ENCODE results near the gene ZFP36L1. TPM values are rescaled to one million over a fixed set of nuclear protein-coding genes. Genes with fewer than 3 reads are reported as not detected.

Gene ZFP36L1
- total and polyA plus RNA-seq, 10 of the 15 experiments (the other 5 are each of a cell fraction or from before 2014, with no cell fraction given) = 22.0 to 184 (median 66.1) TPM

GRCh38 chr14:68787092-68787992, 5.5 kb downstream of the ZFP36L1 start:
- peaks cover 32% of the 10 kb centered on the region for H3K4me1 ChIP-seq (ENCODE audit: control insufficient read depth, insufficient read depth, low read length)
- FAIRE-seq (no peak), ATAC-seq (peak; percentile 10), DNase-seq (ENCODE audit: low read depth, low spot score) (no peak)
- POLR2A ChIA-PET = interaction anchor here (0.6 to 9.5 kb wide), 8 partner anchors 8 to 843 kb away, joined by 3 to 115 read pairs (median 5); no protein-coding TSS in a partner anchor
- H3K36me3 ChIP-seq (ENCODE audit: control insufficient read depth in 2 of 2, insufficient read depth in 2 of 2, low read length in 1 of 2) = peaks cover 13 to 18% of the 10 kb centered on the region in 2 experiments
- H3K9ac ChIP-seq (ENCODE audit: control insufficient read depth, insufficient read depth, low read length) = no peak overlapping the region
- no peaks in the 10 kb centered on the region; the same call in 2 of the 3 replicates for H3K9me3 ChIP-seq (replicated peaks; ENCODE audit: control insufficient read depth, insufficient read depth, low read length)
- in situ Hi-C loops (cut with MboI) = no loop called here
- no peak overlapping the region for H3K4me3 ChIP-seq
- H3K79me2 ChIP-seq (ENCODE audit: control insufficient read depth, insufficient read depth, low read length) = peaks cover 37% of the 10 kb centered on the region
- BruUV-seq (replicated peaks) = no TSS peak
- intact Hi-C loops (cut with micrococcal nuclease; ENCODE audit: unreplicated experiment) = loop anchor here (2.0 to 5.0 kb wide), 4 partner anchors 55 to 290 kb away; no protein-coding TSS in a partner anchor
- no peaks in the 10 kb centered on the region for H3K27me3 ChIP-seq (replicated peaks in 1 of 2; ENCODE audit: control insufficient read depth in 2 of 2, insufficient read depth in 2 of 2, low read length in 1 of 2)
- H4K20me1 ChIP-seq (ENCODE audit: control insufficient read depth, insufficient read depth) = peaks cover 22% of the 10 kb centered on the region
- SMC1A ChIA-PET (ENCODE audit: uncharacterized antibody, unreplicated experiment) = interaction anchor here (0.6 to 9.5 kb wide), 24 partner anchors 10 to 903 kb away, joined by 3 to 200 read pairs (median 4); no protein-coding TSS in a partner anchor
- no peak overlapping the region for H2AFZ ChIP-seq (ENCODE audit: control insufficient read depth, low read depth, low read length)
- H3K4me2 ChIP-seq (ENCODE audit: control insufficient read depth, insufficient read depth) = peak overlapping the region; percentile 38
- RAD21 ChIA-PET (ENCODE audit: unreplicated experiment) = interaction anchor here (0.6 to 10.7 kb wide), 21 partner anchors 8 to 843 kb away, joined by 3 to 244 read pairs (median 5); no protein-coding TSS in a partner anchor
- H3K27ac ChIP-seq (ENCODE audit: control insufficient read depth, insufficient read depth) = peak overlapping the region; percentile 31; the same call in 1 of the 2 replicates
- CTCF ChIA-PET = interaction anchor here (0.8 to 9.5 kb wide), 17 partner anchors 11 to 904 kb away, joined by 3 to 254 read pairs (median 4); no protein-coding TSS in a partner anchor
- WGBS (ENCODE audit: insufficient coverage, insufficient replicate concordance, low lambda C conversion rate, missing lambda C conversion rate) = 74% methylated on average over 15 of the region's 15 CpGs
- TF ChIP-seq POLR2A (IDR thresholded peaks at IDR 0.05; ENCODE audit: low read depth, low read length) (peak; percentile 84), PBX3 (IDR thresholded peaks at IDR 0.05; ENCODE audit: insufficient replicate concordance, low read depth, low read length) (peak; percentile 62), MEF2A (IDR thresholded peaks at IDR 0.05; ENCODE audit: insufficient read depth, low read depth, low read length) (0 out of 2 replicates have a peak, but pooled peaks have one; percentile 5), CREM (IDR thresholded peaks at IDR 0.05; ENCODE audit: low read depth) (0 out of 2 replicates have a peak, but pooled peaks have one; percentile 4), POLR2AphosphoS5 (IDR thresholded peaks at IDR 0.05; ENCODE audit: low read length) (peak; percentile 71), IKZF2 (IDR thresholded peaks at IDR 0.05) (0 out of 4 replicates have a peak, but pooled peaks of 1 of the 2 experiments have one; percentile 5), BACH1 (IDR thresholded peaks at IDR 0.05; ENCODE audit: borderline replicate concordance) (peak; percentile 50), ZNF384 (IDR thresholded peaks at IDR 0.05; ENCODE audit: borderline replicate concordance, low read depth, low read length) (no peak; the same call in 1 of the 2 replicates), CHD2 (IDR thresholded peaks at IDR 0.05; ENCODE audit: borderline replicate concordance, low read depth, low read length) (peak; percentile 33; the same call in 1 of the 2 replicates), ZBTB11 (CRISPR knock-in tag; IDR thresholded peaks at IDR 0.05) (0 out of 2 replicates have a peak, but pooled peaks have one; percentile 2), RELB (IDR thresholded peaks at IDR 0.05; ENCODE audit: low read depth) (0 out of 2 replicates have a peak, but pooled peaks have one; percentile 43), NRF1 (conservative IDR thresholded peaks at IDR 0.05; ENCODE audit: low read depth, low read length) (no peak)
- TF ChIP-seq, protein P1, sequence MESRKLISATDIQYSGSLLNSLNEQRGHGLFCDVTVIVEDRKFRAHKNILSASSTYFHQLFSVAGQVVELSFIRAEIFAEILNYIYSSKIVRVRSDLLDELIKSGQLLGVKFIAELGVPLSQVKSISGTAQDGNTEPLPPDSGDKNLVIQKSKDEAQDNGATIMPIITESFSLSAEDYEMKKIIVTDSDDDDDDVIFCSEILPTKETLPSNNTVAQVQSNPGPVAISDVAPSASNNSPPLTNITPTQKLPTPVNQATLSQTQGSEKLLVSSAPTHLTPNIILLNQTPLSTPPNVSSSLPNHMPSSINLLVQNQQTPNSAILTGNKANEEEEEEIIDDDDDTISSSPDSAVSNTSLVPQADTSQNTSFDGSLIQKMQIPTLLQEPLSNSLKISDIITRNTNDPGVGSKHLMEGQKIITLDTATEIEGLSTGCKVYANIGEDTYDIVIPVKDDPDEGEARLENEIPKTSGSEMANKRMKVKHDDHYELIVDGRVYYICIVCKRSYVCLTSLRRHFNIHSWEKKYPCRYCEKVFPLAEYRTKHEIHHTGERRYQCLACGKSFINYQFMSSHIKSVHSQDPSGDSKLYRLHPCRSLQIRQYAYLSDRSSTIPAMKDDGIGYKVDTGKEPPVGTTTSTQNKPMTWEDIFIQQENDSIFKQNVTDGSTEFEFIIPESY (IDR thresholded peaks at IDR 0.05) = 0 out of 2 replicates have a peak, but pooled peaks have one; percentile 25

Data from GM12878 (cell line).